ENCODE data around the gene PDPK1. TPM values are rescaled to one million over a fixed set of nuclear protein-coding genes. Genes with fewer than 3 reads are reported as not detected.
"Not testable (repeated sequence)": the region's sequence is repeated elsewhere in the genome, so short reads cannot be mapped to it uniquely, and the experiment has no call there.

Gene PDPK1
- polyA plus RNA-seq, 1 donor, result 30.2 TPM

DNA sequence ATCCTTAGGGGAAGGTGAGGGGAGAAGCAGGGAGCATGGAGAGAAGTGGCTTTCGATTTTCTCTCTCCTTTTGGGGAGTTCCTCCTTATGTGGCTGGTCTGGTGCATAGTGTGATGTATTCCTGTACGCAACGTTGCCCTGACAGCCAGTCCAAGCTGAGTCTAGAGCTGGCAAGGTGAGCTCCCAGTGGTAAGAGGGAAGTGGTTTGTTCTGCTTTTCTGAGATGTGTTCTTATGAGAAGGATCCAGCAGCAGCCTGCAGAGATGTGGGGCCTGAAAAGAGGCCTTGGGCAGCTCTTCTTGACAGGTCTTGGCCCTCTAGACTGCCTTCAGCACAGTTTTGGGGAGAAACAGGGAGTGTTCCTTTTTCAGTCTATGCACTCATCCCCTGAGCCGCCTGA is 3.1 kb downstream of the PDPK1 start:
- DNase-seq (ENCODE audit: low read depth), result not testable (repeated sequence)

DNA sequence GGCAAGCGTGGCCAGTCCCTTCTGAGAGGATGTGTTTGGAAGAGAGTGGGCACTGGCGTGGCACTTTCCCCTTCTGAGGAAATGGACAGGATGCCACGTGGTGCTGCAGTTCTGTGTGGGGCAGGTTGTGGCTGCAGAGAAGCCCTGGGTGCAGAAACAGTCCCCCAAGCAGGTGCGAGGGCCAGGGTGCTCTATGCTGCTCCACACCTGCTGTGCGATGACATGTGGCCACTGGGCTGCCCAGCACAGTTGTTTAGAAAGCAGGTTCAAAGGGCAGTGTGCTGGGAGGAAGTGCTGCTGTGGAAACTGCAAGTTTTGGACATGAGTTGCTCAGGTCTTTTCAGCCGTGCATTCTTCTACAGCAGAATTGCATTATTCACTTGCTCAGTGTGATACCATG is 3.6 kb downstream of the PDPK1 start:
- not testable (repeated sequence) for DNase-seq (ENCODE audit: low read depth)

DNA sequence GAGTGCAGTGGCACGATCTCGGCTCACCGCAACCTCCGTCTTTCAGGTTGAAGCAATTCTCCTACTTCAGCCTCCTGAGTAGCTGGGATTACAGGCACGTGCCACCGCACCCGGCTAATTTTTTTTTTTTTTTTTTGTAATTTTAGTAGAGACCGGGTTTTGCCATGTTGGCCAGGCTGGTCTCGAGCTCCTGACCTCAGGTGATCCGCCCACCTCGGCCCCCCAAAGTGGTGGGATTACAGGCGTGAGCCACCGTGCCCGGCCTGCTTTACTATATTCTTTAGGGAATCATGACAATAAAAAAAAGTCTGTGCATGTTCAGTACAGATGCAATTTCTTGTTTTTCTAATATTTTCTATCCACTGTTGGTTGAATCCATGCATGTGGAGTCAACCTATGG is 6.0 kb downstream of the PDPK1 start:
- DNase-seq (ENCODE audit: low read depth), result not testable (repeated sequence)

DNA sequence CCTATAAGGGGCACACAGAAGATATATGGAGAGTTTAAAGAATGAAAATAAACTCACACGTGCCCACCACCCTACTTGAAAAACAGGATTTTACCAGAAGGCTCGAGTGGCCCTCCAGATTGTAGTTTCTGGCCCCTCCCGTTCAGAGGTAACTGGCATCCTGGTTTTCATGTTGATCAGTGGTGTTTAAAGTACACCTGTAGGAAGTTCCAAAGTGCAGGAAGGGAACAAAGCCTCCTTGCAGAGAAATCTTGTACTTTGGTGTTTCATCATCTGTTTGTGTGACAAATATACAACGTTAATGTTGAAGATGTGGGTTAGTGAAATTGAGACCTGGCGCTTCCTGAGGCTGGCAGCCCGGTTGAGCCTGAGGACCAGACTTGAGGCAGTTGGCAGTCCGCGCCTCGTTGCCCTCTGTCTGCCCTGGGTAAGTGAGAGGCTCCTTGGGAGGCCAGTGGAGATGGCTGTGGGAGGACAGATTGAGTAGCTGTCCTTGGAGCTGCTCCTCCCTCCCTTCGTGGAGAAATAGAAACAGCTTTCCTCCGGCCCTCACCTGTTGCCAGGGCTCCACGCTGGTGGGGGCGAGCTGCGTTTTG is 12.6 kb downstream of the PDPK1 start:
- DNase-seq (ENCODE audit: low read depth), result not testable (repeated sequence)

DNA sequence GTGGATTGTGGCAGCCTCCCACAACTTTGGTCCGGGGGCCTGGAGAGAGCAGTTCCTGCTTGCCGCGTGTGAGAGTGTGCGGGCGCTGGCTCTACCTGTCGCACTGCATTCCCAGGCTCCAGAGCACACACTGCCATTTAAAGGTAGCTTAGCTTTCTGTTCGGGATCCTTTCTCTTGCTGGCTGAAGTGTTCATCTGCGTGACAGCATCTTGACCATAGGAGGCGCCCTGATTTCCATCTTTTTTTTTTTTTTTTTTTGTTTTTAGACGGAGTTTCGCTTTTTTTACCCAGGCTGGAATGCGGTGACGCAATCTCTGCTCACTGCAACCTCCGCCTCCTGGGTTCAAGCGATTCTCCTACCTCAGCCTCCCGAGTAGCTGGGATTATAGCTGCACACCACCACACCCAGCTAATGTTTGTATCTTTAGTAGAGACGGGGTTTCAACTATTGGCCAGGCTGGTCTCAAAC is 13.6 kb downstream of the PDPK1 start:
- DNase-seq (ENCODE audit: low read depth), result not testable (repeated sequence)

DNA sequence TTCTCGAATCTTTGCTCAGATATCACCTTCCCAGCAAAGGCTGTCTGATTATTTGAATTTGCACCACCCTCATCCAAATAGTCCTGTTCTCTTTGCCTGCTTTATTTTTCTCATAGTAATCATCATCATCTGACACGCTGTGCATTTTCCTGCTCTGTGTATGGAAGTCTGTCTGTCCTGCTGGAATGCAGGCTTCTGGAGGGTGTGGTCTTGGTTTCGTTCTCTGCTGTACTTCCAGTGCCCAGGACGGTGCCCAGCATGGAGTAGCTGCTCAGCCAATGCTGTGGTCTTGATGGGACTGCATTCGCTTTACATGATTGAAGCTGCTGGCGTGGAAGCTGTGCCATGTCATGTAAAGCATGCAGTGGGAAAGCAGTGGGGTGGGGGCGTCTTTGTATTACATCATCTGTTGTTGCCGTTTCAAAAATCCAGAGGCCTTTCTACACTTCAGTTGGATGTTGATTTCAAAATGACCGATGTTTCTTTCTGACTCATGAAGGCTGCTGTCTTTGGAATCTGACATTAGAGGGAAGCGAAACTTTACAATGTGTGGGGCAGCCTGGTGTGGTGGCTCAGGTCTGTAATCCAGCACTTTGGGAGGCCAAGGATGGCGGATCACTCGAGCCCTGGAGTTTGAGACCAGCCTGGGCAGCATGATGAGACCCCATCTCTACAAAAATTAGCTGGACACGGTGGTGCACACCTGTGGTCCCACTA is 17.0 kb downstream of the PDPK1 start:
- DNase-seq (ENCODE audit: low read depth), result not testable (repeated sequence)

DNA sequence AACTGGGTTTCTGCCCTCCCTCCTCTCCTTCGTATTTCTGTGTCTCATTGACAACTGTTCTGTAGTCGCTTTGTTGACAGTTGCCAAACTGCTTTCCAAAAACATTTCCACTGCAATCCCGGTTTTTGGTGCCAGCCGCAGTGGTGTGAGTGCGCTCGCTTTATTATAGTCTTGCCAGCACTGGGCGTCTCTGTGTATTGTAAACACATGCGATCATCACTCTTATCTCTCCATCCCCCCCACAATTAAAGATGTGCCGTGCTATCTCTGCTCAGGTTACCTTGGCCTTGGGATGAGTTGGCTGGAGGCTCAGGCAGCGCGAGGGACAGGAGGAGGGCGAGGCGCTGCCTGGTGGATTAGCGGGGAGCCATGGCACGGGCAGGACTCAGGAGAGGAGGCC is 19.3 kb downstream of the PDPK1 start:
- not testable (repeated sequence) for DNase-seq (ENCODE audit: low read depth)

DNA sequence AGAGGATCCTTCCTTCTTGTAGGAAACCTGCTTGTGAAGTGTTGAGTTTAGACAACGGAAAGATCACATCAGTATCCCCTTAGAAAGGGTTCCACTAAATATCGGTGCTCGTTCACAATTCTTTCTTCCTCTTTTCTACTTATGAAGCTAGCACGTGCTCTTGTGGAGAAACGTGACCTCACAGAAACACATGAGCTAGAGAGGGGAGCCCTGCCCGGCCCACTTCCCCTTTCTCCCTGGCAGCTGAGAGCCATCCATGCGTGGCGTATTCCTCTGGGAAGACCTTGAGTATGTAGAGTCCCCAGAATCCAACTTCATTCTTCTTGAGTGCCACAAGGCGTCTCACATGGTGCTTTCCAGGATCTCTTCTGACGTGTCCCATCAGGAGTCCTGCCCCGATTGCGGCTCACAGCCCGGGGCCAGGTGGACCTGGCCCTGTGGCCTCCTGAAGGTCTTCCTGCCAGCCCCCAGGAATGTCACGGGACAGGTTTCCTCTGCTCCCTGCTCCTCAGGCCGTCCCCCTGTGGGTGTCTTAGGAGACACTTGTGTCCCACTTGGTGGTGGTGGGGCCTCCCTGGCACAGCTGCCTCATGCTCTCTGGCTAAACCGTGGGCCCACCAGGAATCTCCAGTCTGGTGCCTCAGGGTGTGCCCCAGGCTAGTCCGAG is 22.4 kb downstream of the PDPK1 start:
- not testable (repeated sequence) for DNase-seq (ENCODE audit: low read depth)

DNA sequence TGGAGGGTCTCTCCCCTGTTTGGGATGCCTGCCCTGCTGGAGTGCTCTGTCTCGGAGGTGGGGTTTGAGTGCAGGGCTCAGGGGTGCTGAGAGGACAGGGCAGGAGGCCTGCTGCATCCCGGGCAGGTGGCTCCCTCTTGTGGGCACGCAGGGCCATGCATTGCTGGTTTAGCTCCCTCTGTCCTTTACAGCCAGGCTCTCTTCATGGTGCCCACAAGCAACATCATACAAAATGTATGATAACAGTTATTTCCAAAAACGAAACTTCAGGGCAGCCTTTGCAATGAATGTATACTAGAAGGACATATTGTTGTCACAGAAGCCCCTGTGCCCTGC is 22.9 kb downstream of the PDPK1 start:
- DNase-seq (ENCODE audit: low read depth), result not testable (repeated sequence)

DNA sequence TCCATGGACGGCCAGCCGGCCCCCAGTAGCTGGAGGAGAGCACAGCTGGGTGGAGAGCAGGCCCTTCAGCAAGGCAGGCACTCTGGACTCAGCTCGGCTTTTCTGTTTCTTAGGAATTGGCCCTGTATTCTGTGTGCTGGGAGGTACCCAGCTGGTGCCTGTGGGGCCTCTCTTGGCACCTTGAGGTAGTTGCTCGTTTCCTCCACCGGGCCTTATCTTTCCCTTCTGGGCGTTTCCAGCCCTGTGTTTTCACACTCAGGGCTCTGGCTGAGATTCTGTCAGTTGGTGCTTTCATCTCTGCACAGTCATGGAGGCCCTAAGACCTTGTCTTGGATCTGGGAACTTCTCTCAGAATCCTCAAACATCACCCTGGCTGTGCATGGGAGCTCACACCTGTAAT is 29.7 kb downstream of the PDPK1 start:
- DNase-seq (ENCODE audit: low read depth), result not testable (repeated sequence)

DNA sequence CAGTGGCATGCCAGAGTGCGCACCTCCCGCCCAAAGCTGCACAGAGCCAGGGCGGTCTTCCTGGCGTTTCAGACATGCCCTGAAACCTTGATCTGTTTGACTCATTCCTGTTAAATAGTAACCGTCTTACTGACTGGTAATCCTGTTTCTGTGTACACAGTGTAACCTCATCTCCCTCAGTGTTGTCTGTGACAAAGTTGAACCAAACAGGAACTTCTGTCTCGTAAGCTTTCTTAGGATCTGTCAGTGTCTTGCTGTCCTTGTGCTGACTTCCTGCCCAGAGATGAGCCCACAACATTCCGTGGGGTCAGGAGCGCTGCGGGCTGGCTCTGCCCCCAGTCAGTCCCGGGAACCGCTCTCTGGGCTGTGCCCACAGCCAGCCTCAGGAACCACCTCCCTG is 30.8 kb downstream of the PDPK1 start:
- DNase-seq (ENCODE audit: low read depth), result not testable (repeated sequence)

DNA sequence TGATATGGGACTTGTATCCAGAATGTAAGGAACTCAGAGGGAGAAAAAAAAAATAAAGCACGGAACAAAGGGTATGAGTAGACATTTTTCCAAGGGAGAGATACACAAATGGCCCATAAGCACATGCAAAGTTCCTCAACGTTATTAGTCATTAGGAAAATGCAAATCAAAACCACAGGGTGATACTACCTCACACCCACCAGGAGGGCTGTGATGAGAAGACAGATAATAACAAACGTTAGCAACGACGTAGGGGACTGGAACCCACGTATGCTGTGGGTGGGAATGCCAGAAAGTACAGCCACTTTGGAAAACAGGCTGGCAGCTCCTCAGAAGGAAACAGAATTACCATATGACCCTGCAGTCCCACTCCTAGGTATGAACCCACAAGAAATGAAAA is 34.9 kb downstream of the PDPK1 start:
- not testable (repeated sequence) for DNase-seq (ENCODE audit: low read depth)

DNA sequence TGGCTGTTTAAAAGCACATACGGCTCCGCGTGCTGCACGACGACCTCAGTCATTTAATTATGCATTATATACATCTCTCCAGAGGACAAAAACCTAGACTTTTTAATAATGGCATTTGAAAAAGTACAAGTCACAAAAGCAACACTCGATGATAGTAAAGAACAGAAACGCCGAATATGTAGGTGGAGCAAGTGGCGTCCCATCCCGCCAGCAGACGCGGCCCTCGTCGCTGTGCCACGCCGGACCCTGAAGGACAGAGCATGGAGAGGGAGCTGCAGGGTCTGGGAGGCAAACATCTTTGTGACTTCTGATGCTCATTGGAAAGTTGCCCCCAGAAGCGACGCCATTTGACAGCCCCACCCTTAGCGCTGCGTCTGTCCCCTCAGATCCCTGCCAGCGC is 38.0 kb downstream of the PDPK1 start:
- DNase-seq (ENCODE audit: low read depth), result not testable (repeated sequence)

DNA sequence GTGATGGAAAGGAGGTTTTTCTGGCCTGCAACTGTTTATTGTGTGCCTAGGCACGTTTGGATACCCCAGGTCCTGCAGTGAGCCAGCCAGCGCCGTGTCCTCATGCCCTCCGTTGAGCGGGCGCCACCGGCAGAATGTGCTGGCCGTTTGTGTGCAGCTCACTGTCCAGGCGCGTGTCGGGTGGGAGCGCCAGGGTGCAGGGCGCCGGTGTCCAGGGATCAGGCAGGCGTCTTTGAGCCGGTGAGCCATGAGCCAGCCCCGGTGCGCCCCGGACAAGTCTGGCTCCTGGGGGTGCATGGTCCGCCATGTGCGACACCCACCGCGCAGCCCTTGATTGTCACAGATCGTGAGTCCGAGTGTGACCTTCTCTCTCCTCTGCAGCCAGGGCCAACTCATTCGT is 39.2 kb downstream of the PDPK1 start:
- not testable (repeated sequence) for DNase-seq (ENCODE audit: low read depth)

DNA sequence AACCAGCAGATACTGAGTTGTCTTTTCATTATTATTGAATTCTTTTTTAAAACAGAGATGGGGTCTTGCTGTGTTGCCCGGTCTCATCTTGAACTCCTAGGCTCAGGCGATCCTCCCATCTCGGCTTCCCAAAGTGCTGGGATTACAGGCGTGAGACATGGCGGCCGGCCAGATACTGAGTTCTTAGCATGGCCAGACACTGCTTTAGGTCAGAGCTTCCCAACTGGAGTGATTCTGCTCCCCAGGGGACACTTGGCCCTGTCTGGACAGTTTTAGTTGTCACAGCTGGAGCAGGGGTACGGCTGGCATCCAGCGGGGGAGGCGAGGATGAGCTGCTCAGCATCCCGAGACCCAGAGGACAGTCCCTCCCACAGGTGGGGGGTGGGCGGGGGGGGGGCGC is 41.1 kb downstream of the PDPK1 start:
- not testable (repeated sequence) for DNase-seq (ENCODE audit: low read depth)

DNA sequence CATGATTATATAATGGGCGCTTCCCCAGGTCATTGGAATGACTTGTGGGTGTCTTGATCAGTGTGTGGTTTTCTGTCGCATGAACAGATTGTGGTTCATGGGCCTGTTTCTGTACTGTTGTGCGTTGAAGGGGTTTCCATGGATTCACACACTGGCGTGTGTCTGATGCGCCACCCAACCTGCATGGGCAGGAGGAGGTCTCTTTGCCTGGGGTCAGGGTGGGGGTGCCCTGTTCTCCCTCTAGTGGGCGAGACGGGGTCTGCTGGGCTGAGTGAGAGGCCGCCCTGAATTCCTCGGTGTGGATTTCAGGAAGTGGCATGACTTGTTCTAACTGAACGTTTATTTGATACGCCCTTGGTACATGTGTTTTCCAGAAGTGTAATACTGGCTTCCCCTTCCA is 42.3 kb downstream of the PDPK1 start:
- DNase-seq (ENCODE audit: low read depth), result not testable (repeated sequence)

DNA sequence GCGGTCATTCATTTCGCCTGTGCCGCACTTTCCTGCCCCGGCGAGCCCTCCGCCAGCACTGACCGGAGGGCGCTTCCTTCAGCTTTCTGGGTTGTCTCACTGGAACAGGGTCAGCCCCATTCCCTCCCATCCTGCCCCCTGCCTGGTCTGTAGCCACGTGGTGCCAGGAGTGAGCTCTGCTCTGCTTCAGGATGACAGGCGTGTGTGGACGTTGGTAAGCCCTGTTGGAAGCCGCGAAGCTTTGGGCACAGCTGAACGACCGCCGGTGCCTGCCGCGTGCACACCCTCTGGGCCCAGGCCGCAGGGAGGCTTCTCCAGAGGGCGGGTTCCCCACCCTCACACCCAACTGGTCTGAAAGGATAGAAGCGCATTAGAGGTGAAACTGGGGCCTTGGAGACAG is 43.0 kb downstream of the PDPK1 start:
- not testable (repeated sequence) for DNase-seq (ENCODE audit: low read depth)

DNA sequence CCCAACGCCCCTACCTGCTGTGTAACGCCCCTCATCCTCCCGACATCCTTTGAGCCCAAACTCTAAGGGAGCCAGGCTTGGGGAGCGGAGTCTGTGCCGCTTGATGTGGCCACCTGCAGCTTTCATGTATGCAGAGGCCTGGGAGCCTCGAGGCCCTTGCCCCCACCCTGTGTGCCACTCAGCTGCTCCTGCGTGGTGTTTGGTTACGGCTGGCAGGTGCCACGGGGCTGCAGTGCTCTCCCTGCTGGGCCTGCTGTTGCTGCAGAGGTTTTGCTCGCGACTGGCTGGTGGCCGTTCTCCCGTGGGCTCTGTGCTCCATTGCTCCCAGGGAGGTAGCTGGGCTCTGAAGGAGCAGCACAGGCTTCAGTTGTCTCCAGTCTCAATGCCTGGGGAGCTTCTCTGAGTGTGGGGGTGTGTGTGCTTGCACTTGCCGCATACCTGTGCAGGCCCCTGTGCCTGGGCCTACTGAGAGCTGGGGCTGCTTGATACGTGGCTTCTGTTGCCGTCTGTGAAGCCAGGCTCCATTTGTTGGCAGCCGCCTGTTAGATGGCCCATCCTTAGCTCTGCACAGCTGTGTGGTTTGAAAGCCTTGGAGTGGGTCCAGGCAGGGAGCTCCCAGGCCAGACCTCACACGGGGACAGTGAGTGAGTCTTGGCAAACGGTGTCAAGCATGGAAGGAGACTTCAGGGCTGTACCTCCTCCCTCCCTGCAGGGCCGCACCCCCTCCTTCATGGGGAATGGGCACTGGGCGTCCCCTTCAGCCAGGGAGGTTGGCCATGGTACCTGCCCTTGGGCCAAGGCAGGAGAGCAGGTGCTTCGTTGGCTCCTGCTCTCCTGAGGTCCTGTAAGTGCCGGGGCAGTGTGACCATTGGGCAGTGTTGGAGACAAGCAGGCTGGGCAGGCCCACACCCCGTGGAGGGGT is 47.2 kb downstream of the PDPK1 start:
- no peak for DNase-seq (ENCODE audit: low read depth)

DNA sequence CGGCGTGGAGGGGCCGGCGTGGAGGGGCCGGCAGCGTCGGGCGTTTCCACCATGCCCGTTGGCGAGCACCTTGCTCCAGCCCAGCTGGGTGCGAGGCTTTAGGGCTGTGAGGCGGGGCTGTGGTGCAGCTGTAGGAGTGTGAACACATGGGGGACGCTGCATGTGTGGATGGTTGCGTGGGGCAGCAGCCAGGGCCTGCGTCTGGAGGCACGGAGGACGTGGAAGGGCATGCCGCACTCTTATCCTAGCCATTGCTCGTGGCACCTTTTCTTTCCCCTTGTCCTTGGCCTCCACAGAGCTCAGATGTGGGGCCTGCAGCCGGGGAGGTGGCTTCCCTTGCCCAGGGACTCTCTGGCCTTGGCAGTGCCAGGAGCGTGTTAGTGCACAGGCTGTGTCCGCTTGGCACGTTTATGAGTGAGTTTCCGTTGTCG is 47.8 kb downstream of the PDPK1 start:
- no peak for DNase-seq (ENCODE audit: low read depth)

DNA sequence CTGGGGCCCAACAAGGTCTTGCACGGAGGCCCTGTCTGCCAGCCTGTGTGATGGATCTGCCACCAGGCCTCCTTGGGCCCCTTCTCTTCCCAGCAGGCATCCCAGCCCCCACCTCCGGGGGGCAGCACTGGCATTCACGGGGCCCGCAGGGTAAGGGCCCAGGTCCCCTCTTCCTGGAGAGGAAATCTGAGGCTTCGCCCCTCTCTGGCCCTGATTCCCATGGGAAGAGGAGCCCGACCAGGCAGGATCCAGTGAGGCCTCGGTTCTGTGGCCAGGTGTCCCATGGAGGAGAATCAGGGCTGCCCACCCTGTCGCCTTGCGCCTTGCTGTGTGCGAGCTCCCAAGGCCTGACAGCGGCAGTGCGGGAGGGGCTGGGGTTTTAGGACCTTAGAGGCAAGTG is 48.4 kb downstream of the PDPK1 start:
- no peak for DNase-seq (ENCODE audit: low read depth)

DNA sequence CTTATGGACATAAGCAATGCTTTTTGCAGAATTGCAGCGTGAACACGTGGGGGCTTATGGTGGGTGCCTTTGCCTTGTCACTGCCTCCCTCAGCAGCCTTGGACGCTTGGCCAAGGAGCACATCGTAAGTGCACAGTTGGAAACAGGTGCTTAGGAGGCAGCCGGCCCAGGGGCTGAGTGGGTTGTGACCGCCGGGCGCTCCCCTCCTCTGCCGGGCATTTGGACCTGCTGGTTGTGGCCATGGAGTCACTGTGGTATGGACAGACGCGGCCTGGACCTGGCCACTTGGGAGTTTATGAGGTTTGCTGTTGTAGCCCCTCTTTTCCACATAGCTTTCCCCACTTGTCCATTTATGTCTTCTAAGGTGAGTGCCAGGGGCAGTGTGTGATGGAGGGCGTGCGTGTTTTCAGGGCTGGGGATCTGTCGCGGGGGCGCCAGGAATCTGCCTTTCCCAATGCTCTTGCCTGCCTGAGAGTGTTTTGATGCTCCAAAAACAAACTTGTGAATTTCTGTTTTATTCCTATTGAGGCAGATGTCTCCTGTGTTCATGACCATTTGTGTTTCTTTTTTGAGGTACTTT is 49.2 kb downstream of the PDPK1 start:
- no peak for DNase-seq (ENCODE audit: low read depth)
